HPDE6-E6E7 (cell line): ENCODE measurements around the gene APOC1.

ENCODE experiments used
- DNase-seq: peaks from one replicate; pipeline ENCODE4 v3.0.0; 2011; ENCODE audit warnings: missing footprints; ENCODE audit errors: extremely low spot score

The APOC1 gene

DNA sequence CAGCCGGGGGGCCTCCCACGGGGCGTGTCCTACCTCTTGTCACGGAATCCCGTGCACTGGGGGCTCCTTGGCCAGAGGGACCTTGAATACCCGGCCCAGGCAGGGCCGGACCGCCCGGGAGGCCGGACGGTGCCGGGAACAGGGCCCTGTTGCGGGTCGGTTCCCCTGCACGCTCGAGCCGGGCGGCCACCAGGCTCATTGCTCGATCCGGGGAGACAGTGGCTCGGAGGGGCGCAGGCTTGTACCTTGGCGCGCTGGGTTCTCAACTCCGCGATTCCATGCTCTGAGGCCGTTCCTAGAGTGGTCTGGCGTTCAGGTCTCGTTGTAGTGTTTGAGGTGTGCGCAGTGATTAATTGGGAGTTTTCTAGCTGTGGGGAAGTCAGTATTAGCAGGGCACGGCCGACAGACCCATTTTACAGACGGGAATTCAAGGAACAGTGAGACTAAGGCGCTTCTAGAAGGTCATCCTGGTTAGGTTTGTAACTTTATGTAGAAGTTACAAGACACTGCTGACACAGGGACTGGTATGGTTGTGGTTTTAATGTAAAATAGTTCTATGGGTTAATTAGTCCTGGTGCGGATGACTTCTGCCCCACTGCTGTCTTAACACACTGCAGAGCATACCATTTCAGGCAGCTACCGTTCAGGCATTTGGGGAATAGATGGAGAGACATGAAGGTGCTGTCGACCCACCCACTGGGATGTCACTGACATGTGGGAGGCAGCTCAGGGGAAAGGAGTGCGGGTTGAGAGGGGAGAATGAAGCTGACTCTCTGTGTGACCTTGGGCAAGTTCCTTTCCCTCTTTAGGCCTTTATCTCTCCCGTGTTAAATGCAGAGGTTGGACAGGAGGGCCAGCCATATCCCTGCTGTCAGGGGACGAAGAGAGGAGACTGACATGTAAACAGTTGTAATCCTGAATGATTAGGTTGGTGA, 41.4 kb downstream of the APOC1 start:
- no peak for DNase-seq

GRCh38 chr19:44957526-44957925, 43.1 kb downstream of the APOC1 start:
- no peak for DNase-seq

DNA sequence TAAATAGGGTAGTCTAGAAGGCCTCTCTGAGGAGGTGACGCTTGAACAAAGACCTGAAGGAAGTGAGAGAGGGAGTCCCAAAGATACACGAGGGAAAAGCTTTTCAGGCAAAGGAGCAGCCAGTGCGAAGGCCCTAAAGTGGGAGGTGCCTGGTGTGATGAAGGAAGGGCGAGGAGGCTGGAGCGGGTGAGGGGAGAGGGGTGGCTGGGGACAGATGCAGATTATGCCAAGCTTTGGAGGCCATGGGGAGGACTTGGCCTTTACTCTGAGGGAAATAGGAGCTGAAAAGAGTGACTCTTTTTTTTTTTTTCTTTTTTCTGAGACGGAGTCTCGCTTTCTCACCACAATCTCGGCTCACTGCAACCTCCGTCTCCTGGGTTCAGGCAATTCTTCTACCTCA, 43.7 kb downstream of the APOC1 start:
- no peak for DNase-seq

- no peak for DNase-seq
These were observed 45.3 kb downstream of the APOC1 start for GRCh38 chr19:44959691-44960090.

GRCh38 chr19:44960906-44961728, 46.7 kb downstream of the APOC1 start:
- no peak for DNase-seq

DNA sequence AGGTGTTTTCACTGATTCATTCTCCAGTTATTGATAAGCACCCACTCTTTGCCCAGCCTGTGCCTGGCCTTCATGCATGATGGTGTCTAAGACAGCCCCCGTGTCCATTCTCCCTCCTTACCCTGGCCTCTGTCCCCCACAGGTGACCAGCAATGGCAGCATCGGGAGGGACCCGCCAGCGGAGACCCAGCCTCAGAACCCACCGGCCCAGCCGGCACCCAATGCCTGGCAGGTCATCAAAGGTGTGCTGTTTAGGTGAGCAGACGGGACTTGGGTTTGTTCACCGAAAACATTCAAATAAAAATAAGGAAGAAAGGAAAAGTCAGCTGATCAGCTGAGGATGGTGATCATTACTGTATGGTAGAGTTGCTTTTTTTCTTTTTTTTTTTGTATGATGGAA, 47.4 kb downstream of the APOC1 start:
- no peak for DNase-seq

- DNase-seq, result no peak
These were observed 53.7 kb downstream of the APOC1 start for GRCh38 chr19:44968118-44968517.

- no peak for DNase-seq
These were observed 54.3 kb downstream of the APOC1 start for GRCh38 chr19:44968670-44969069.
